GM12875 (cell line): ENCODE data around the gene MSL1.

Experiments
- H3K4me3 ChIP-seq: one replicate; pipeline ENCODE4 v1.5.1; 2011; ENCODE audit warnings: low read depth, low read length, control low read depth
- CTCF ChIP-seq: IDR thresholded peaks from 2 replicates; pipeline ENCODE4 v1.5.1; 2011; ENCODE audit warnings: low read depth, mild to moderate bottlenecking, control low read depth, inconsistent platforms, low read length, moderate library complexity, borderline replicate concordance; ENCODE audit not compliant: insufficient read depth

The MSL1 gene

GRCh38 chr17:40103071-40103661, 18.6 kb upstream of the MSL1 start:
- no peak for TF ChIP-seq CTCF
- no peak overlapping the region for H3K4me3 ChIP-seq

GRCh38 chr17:40103688-40104087, 18.1 kb upstream of the MSL1 start:
- TF ChIP-seq CTCF = no peak
- H3K4me3 ChIP-seq = no peak overlapping the region

GRCh38 chr17:40104594-40105486, 16.9 kb upstream of the MSL1 start:
- no peak for TF ChIP-seq CTCF
- no peak overlapping the region for H3K4me3 ChIP-seq

GRCh38 chr17:40105861-40106759, 15.7 kb upstream of the MSL1 start:
- no peak overlapping the region for H3K4me3 ChIP-seq
- no peak for TF ChIP-seq CTCF

GRCh38 chr17:40106760-40107521, 14.8 kb upstream of the MSL1 start:
- TF ChIP-seq CTCF = no peak
- H3K4me3 ChIP-seq = no peak overlapping the region

- no peak for TF ChIP-seq CTCF
- H3K4me3 ChIP-seq = no peak overlapping the region
These were observed 14.1 kb upstream of the MSL1 start for GRCh38 chr17:40107522-40108174.
